Liver (tissue), 9 donors: ENCODE results near the gene PDLIM1. TPM values are rescaled to one million over a fixed set of nuclear protein-coding genes. Genes with fewer than 3 reads are reported as not detected.

Experiments
- DNase-seq: peaks from one replicate; pipeline ENCODE4 v3.0.0-alpha.2; 2017; ENCODE audit warnings: low spot score
- H3K27ac ChIP-seq, 2 donors: one replicate each; pipeline ENCODE4 v1.7.0; 2013; ENCODE audit warnings: inconsistent platforms in 2 of 2, low read length in 2 of 2, control low read depth in 1 of 2, low read depth in 1 of 2, mild to moderate bottlenecking in 1 of 2
- H3K27me3 ChIP-seq, 4 donors: one replicate each; pipeline versions ENCODE4 v1.6.1 to v1.7.0; 2013; ENCODE audit warnings: low read length in 3 of 4, inconsistent platforms in 1 of 4, mild to moderate bottlenecking in 1 of 4, moderate library complexity in 1 of 4; ENCODE audit not compliant: control insufficient read depth in 4 of 4, insufficient read depth in 4 of 4
- H3K36me3 ChIP-seq, 4 donors: one replicate each; pipeline versions ENCODE4 v1.6.1 to v1.7.0; 2013; ENCODE audit warnings: low read length in 3 of 4, mild to moderate bottlenecking in 3 of 4, low read depth in 1 of 4, moderate library complexity in 1 of 4; ENCODE audit not compliant: control insufficient read depth in 4 of 4, insufficient read depth in 3 of 4
- H3K4me1 ChIP-seq, 4 donors: one replicate each; pipeline versions ENCODE4 v1.6.1 to v1.7.0; 2013; ENCODE audit warnings: low read length in 3 of 4, mild to moderate bottlenecking in 3 of 4, moderate library complexity in 1 of 4; ENCODE audit not compliant: control insufficient read depth in 4 of 4, insufficient read depth in 4 of 4
- H3K4me3 ChIP-seq, 3 donors: one replicate each; pipeline versions ENCODE4 v1.6.1 to v1.7.0; 2013; ENCODE audit warnings: low read length in 3 of 3, control low read depth in 1 of 3, low read depth in 1 of 3, mild to moderate bottlenecking in 1 of 3
- H3K9ac ChIP-seq, 2 donors: one replicate each; pipeline ENCODE4 v1.7.0; 2013; ENCODE audit warnings: low read length in 2 of 2, mild to moderate bottlenecking in 2 of 2, moderate library complexity in 2 of 2, control low read depth in 1 of 2, low read depth in 1 of 2
- H3K9me3 ChIP-seq, 4 donors: one replicate each; pipeline versions ENCODE4 v1.6.1 to v1.7.0; 2013; ENCODE audit warnings: low read length in 3 of 4; ENCODE audit not compliant: control insufficient read depth in 4 of 4
- CTCF ChIP-seq: fragments of 150-350 bp; IDR thresholded peaks from 2 replicates; pipeline ENCODE4 v1.5.1; 2017; ENCODE audit warnings: improper control_type of control experiment, low read depth, low read length; ENCODE audit not compliant: missing input control
- EGR1 ChIP-seq, 2 donors: IDR thresholded peaks; 2 replicates each; pipeline ENCODE4 v1.6.1; 2016 to 2018; ENCODE audit warnings: antibody characterized with exemption in 2 of 2, low read depth in 2 of 2
- FOXA1 ChIP-seq: IDR thresholded peaks from 2 replicates; pipeline ENCODE4 v1.6.1; 2016; ENCODE audit warnings: antibody characterized with exemption
- GABPA ChIP-seq, 2 donors: IDR thresholded peaks in 1 of 2; conservative IDR thresholded peaks in 1 of 2; 2 replicates each; pipeline ENCODE4 v1.6.1; 2016; ENCODE audit warnings: antibody characterized with exemption in 2 of 2, mild to moderate bottlenecking in 1 of 2, moderate library complexity in 1 of 2
- HNF4A ChIP-seq, 2 donors: conservative IDR thresholded peaks; 2 replicates each; pipeline ENCODE4 v1.6.1; 2016; ENCODE audit warnings: antibody characterized with exemption in 2 of 2, mild to moderate bottlenecking in 2 of 2
- HNF4G ChIP-seq: IDR thresholded peaks from 2 replicates; pipeline ENCODE4 v1.6.1; 2016; ENCODE audit warnings: antibody characterized with exemption
- NR2F2 ChIP-seq: IDR thresholded peaks from 2 replicates; pipeline ENCODE4 v1.6.1; 2016; ENCODE audit warnings: antibody characterized with exemption
- REST ChIP-seq: IDR thresholded peaks from 2 replicates; pipeline ENCODE4 v1.6.1; 2016; ENCODE audit warnings: antibody characterized with exemption, mild to moderate bottlenecking
- SP1 ChIP-seq: IDR thresholded peaks from 2 replicates; pipeline ENCODE4 v1.6.1; 2018; ENCODE audit warnings: antibody characterized with exemption, mild to moderate bottlenecking
- TAF1 ChIP-seq: conservative IDR thresholded peaks from 2 replicates; pipeline ENCODE4 v1.6.1; 2016; ENCODE audit warnings: antibody characterized with exemption, mild to moderate bottlenecking
- ZBTB33 ChIP-seq: IDR thresholded peaks from 2 replicates; pipeline ENCODE4 v1.6.1; 2016; ENCODE audit warnings: antibody characterized with exemption
- WGBS: extraction: QIAGEN DNeasy Blood & Tissue Kit; methylation state at CpG from one replicate; pipeline ENCODE4 v1.1.7; 2013; 5-methylcytosine and 5-hydroxymethylcytosine counted together
- polyA plus RNA-seq, 2 donors: library from polyadenylated mRNA; stranded (reverse) in 1 of 2; unstranded in 1 of 2; fragments of 200-250 nt in 1 of 2; fragments of >200 nt in 1 of 2; fragmentation: Nextera tagmentation in 1 of 2; extraction: Ambion mirVana in 1 of 2; gene quantifications; one replicate each; pipeline versions ENCODE4 v1.2.1 to v1.2.3, GENCODE V29; 2013 to 2015
- total RNA-seq, 2 donors: library from RNA; depleted of rRNA; stranded (reverse); fragments of >200 nt; gene quantifications; one replicate each; pipeline ENCODE4 v1.2.3, GENCODE V29; 2014
- donor health status: healthy.
- donor health status: healthy.
- donor health status: healthy.
- donor health status: healthy.
- donor health status: healthy.

PDLIM1 gene
- total and polyA plus RNA-seq, 4 donors = 16.8 to 73.4 (median 44.5) TPM

GRCh38 chr10:95253686-95254085 lies 37.1 kb downstream of the PDLIM1 start:
- Histone ChIP-seq H3K4me3 (no peak overlapping the region), H3K9me3 (no peaks in the 10 kb centered on the region), H3K4me1 (no peaks in the 10 kb centered on the region), H3K36me3 (peaks cover 1 to 11% (median 7%) of the 10 kb centered on the region in 4 donors), H3K27ac (no peak overlapping the region), H3K9ac (no peak overlapping the region), H3K27me3 (no peaks in the 10 kb centered on the region)
- DNase-seq = no peak
- 84% methylated on average over 2 of the region's 2 CpGs for WGBS
- TF ChIP-seq EGR1 (IDR thresholded peaks at IDR 0.05; ENCODE audit: low read depth in 2 of 2) (no peak), FOXA1 (no peak), REST (no peak), GABPA (IDR thresholded peaks at IDR 0.05 in 1 of 2, conservative IDR thresholded peaks at IDR 0.05 in 1 of 2) (no peak), CTCF (no peak), HNF4A (conservative IDR thresholded peaks at IDR 0.05) (no peak), ZBTB33 (no peak), NR2F2 (no peak)

- Histone ChIP-seq H3K4me3 (no peak overlapping the region), H3K9ac (no peak overlapping the region), H3K36me3 (peaks cover 1 to 10% (median 7%) of the 10 kb centered on the region in 4 donors), H3K9me3 (no peaks in the 10 kb centered on the region), H3K4me1 (no peaks in the 10 kb centered on the region), H3K27me3 (no peaks in the 10 kb centered on the region), H3K27ac (no peak overlapping the region)
- DNase-seq = no peak
- WGBS = 74% methylated on average over 2 of the region's 2 CpGs
- no peak for TF ChIP-seq FOXA1
- peak; percentile 27 for TF ChIP-seq NR2F2
Measured at GRCh38 chr10:95253007-95253406, 37.8 kb downstream of the PDLIM1 start.

- Histone ChIP-seq H3K9me3 (no peaks in the 10 kb centered on the region), H3K4me3 (no peak overlapping the region), H3K9ac (no peak overlapping the region), H3K36me3 (peaks cover 1 to 9% (median 6%) of the 10 kb centered on the region in 4 donors), H3K27me3 (no peaks in the 10 kb centered on the region), H3K27ac (no peak overlapping the region), H3K4me1 (peaks cover 0 to 3% (median 0%) of the 10 kb centered on the region in 4 donors)
- WGBS = 80% methylated on average over 4 of the region's 4 CpGs
- DNase-seq = no peak
- TF ChIP-seq TAF1 = no peak
- no peak for TF ChIP-seq SP1
- TF ChIP-seq HNF4G = no peak
Measured at GRCh38 chr10:95250856-95251255, 39.9 kb downstream of the PDLIM1 start.
